HepG2 (cell line): ENCODE data around the gene KIAA1958. TPM values are rescaled to one million over a fixed set of nuclear protein-coding genes. Genes with fewer than 3 reads are reported as not detected.

Experiments
- ATAC-seq: fragments of 200-7000 bp; cut with Tn5 transposase; 3 replicates; pipeline ENCODE4 v1.9.1; 2020; ENCODE audit warnings: mild to moderate bottlenecking, moderate library complexity
- BruUV-seq: library from RNA; stranded (reverse); fragments of 400-500 nt; replicated peaks from 2 replicates; lab custom pipeline; 2021; lab: Mats Ljungman, UMichigan
- CTCF ChIA-PET: fragments of 300-600 bp; formaldehyde crosslinking; extraction: SDS; loops from one replicate; lab custom pipeline; 2021; ENCODE audit warnings: low total read pairs, inconsistent platforms, low intra/inter-chr PET ratio; lab: Yijun Ruan, JAX
- POLR2A ChIA-PET: fragments of 350-600 bp; sonication (Branson Sonifier 250); formaldehyde crosslinking; loops from one replicate; lab custom pipeline; 2020; ENCODE audit warnings: antibody characterized with exemption, inconsistent platforms; lab: Yijun Ruan, JAX
- DNase-seq: peaks from one replicate; pipeline ENCODE4 v3.0.0-alpha.2; 2015; ENCODE audit warnings: low spot score
- FAIRE-seq: peaks from 3 replicates; lab custom pipeline; 2011; peaks lifted over from hg19 to GRCh38; lab: Jason Lieb, UNC
- H2AFZ ChIP-seq: one replicate; pipeline ENCODE4 v1.6.1; 2011; ENCODE audit warnings: low read length, inconsistent platforms
- H3K27ac ChIP-seq: fragments of 300-600 bp; 3 replicates; pipeline ENCODE4 v1.8.0; 2011; ENCODE audit warnings: mixed run types, mild to moderate bottlenecking, mixed read lengths, low read length, inconsistent platforms; ENCODE audit not compliant: insufficient read depth; ENCODE audit errors: extremely low read length
- H3K27me3 ChIP-seq, 2 experiments: fragments of 200-600 bp in 1 of 2; 2 replicates in 1 of 2; 3 replicates in 1 of 2; pipeline versions ENCODE4 v1.6.0 to v1.8.0; 2011; ENCODE audit warnings: low read length in 2 of 2, mild to moderate bottlenecking in 2 of 2, moderate library complexity in 2 of 2, inconsistent platforms in 1 of 2; ENCODE audit not compliant: insufficient read depth in 2 of 2, control insufficient read depth in 1 of 2
- H3K36me3 ChIP-seq, 2 experiments: fragments of 200-600 bp in 1 of 2; replicated peaks in 1 of 2; 2 replicates in 1 of 2; 3 replicates in 1 of 2; pipeline versions ENCODE4 v1.5.1 to v1.8.0; 2011; ENCODE audit warnings: low read length in 2 of 2, inconsistent platforms in 1 of 2; ENCODE audit not compliant: insufficient read depth in 2 of 2, control insufficient read depth in 1 of 2
- H3K4me1 ChIP-seq: 2 replicates; pipeline ENCODE4 v1.5.1; 2012; ENCODE audit warnings: low read length, inconsistent platforms; ENCODE audit not compliant: insufficient read depth
- H3K4me2 ChIP-seq: 2 replicates; pipeline ENCODE4 v1.6.0; 2011; ENCODE audit warnings: low read depth, low read length, inconsistent platforms
- H3K4me3 ChIP-seq, 3 experiments: fragments of 200-600 bp in 1 of 3; sonication (generic), shearing (Covaris generic) in 1 of 3; replicated peaks in 1 of 3; 2 replicates each; pipeline ENCODE4 v1.5.1; 2011 to 2016; ENCODE audit warnings: low read length in 3 of 3, inconsistent platforms in 2 of 3, low read depth in 2 of 3, mild to moderate bottlenecking in 2 of 3, control low read depth in 1 of 3, mixed read lengths in 1 of 3; ENCODE audit not compliant: insufficient read depth in 1 of 3
- H3K79me2 ChIP-seq: one replicate; pipeline ENCODE4 v1.6.1; 2011; ENCODE audit warnings: low read length, inconsistent platforms; ENCODE audit not compliant: insufficient read depth
- H3K9ac ChIP-seq: 2 replicates; pipeline ENCODE4 v1.6.0; 2011; ENCODE audit warnings: mild to moderate bottlenecking, low read depth, low read length, inconsistent platforms; ENCODE audit not compliant: insufficient read depth
- H3K9me3 ChIP-seq: 2 replicates; pipeline ENCODE4 v1.5.1; 2012; ENCODE audit warnings: mild to moderate bottlenecking, low read length
- H4K20me1 ChIP-seq: 2 replicates; pipeline ENCODE4 v1.6.0; 2011; ENCODE audit warnings: inconsistent platforms, mild to moderate bottlenecking, low read length, moderate library complexity; ENCODE audit not compliant: insufficient read depth
- ASH2L ChIP-seq: fragments of 300-600, 200-600 bp; sonication (generic); IDR thresholded peaks from 2 replicates; pipeline ENCODE4 v1.7.0; 2017; ENCODE audit warnings: low read depth, mild to moderate bottlenecking, moderate library complexity, mixed read lengths, low read length; ENCODE audit not compliant: insufficient read length
- CERS6 ChIP-seq: sonication (generic); formaldehyde crosslinking; IDR thresholded peaks from 2 replicates; pipeline ENCODE4 v1.5.0; 2020; ENCODE audit warnings: missing genetic modification reagents
- NR2F1 ChIP-seq, 2 experiments: fragments of 450-650 bp in 1 of 2; formaldehyde crosslinking in 1 of 2; IDR thresholded peaks; 2 replicates each; pipeline versions ENCODE4 v1.5.0 to v1.6.1; 2016 to 2020; ENCODE audit warnings: mild to moderate bottlenecking in 1 of 2, missing compliant biosample characterization in 1 of 2, missing genetic modification reagents in 1 of 2, moderate library complexity in 1 of 2
- REL ChIP-seq: sonication (generic); formaldehyde crosslinking; conservative IDR thresholded peaks from 2 replicates; pipeline ENCODE4 v1.8.0; 2022; ENCODE audit warnings: mild to moderate bottlenecking, missing genetic modification reagents, moderate library complexity
- TOPORS ChIP-seq: sonication (generic); formaldehyde crosslinking; IDR thresholded peaks from 2 replicates; pipeline ENCODE4 v1.8.0; 2023; ENCODE audit warnings: mild to moderate bottlenecking, missing genetic modification reagents
- YEATS4 ChIP-seq: sonication (generic); formaldehyde crosslinking; IDR thresholded peaks from 2 replicates; pipeline ENCODE4 v1.4.0; 2020; ENCODE audit warnings: missing genetic modification reagents, borderline replicate concordance
- ZNF3 ChIP-seq: IDR thresholded peaks from 2 replicates; pipeline ENCODE4 v1.7.0; 2017; ENCODE audit warnings: inconsistent platforms
- ZNF562 ChIP-seq: sonication (generic); formaldehyde crosslinking; IDR thresholded peaks from 2 replicates; pipeline ENCODE4 v1.8.0; 2022; ENCODE audit warnings: missing genetic modification reagents, borderline replicate concordance
- WGBS: methylation state at CpG from one replicate; pipeline ENCODE4 v1.1.6; 2017; ENCODE audit warnings: low lambda C conversion rate; 5-methylcytosine and 5-hydroxymethylcytosine counted together
- in situ Hi-C: cut with HindIII; loops from 2 replicates; pipeline ENCODE4 v1.10.0; 2017; ENCODE audit warnings: low pct_unique_long_range_greater_than_20kb; ENCODE audit not compliant: extremely low pct_ligation_motif_present
- intact Hi-C: fragments of 100-400 bp; cut with micrococcal nuclease; formaldehyde crosslinking; loops from one replicate; pipeline ENCODE4 v1.10.0; 2022; ENCODE audit not compliant: unreplicated experiment
- polyA plus RNA-seq, 8 experiments: library from polyadenylated mRNA; depleted of rRNA in 3 of 8; stranded (reverse) in 7 of 8; unstranded in 1 of 8; fragments of >200 nt; fragmentation: Illumina TruSeq in 4 of 8; extraction: Trizol in 4 of 8; gene quantifications; 2 replicates each; pipeline versions ENCODE4 v1.2.1 to v1.2.3, GENCODE V29; 2011 to 2016; ENCODE audit warnings: low read depth in 4 of 8, missing spikeins in 1 of 8, mixed read lengths in 1 of 8; ENCODE audit not compliant: insufficient read depth in 1 of 8
- total RNA-seq, 5 experiments: library from RNA; depleted of rRNA; stranded (reverse); fragments of >200 nt; fragmentation: Illumina TruSeq; extraction: Trizol; gene quantifications; 2 replicates each; pipeline ENCODE4 v1.2.3, GENCODE V29; 2016; ENCODE audit warnings: low read depth in 1 of 5
- TF ChIP-seq, protein P1 (sequence below): sonication (generic); formaldehyde crosslinking; IDR thresholded peaks from 2 replicates; pipeline ENCODE4 v1.5.0; 2020; ENCODE audit warnings: mild to moderate bottlenecking, missing genetic modification reagents, borderline replicate concordance

KIAA1958 gene
- total and polyA plus RNA-seq, 2 of the 13 experiments (the other 11 are each of a cell fraction or from before 2014, with no cell fraction given): 8.5 to 10.3 TPM

- no peak for DNase-seq
- Histone ChIP-seq H3K4me3 (peak overlapping the region; percentile 69 to 95 (median 93)), H2AFZ (no peak overlapping the region), H3K79me2 (peaks cover 44% of the 10 kb centered on the region), H3K36me3 (no peaks in the 10 kb centered on the region; a peak in 1 of 5 replicates), H3K27me3 (no peaks in the 10 kb centered on the region; a peak in 1 of 5 replicates), H3K4me1 (peaks cover 36% of the 10 kb centered on the region), H3K4me2 (peak overlapping the region; percentile 90), H3K27ac (peak overlapping the region; percentile 71), H3K9ac (peak overlapping the region; percentile 85), H3K9me3 (no peaks in the 10 kb centered on the region), H4K20me1 (peaks cover 19% of the 10 kb centered on the region)
- ChIA-PET CTCF (no interaction called here), POLR2A (interaction anchor here (1.2 to 1.7 kb wide), 7 partner anchors 8 to 247 kb away, joined by 4 to 16 read pairs (median 5); partner anchors contain the start of gene HSDL2)
- BruUV-seq: TSS peak; percentile 65
- no peak for FAIRE-seq
- in situ Hi-C loops: loop anchor here (25.0 kb wide), 1 partner anchor 227 kb away; the partner anchor contains the start of gene INIP
- ATAC-seq: no peak
- intact Hi-C loops: loop anchor here (10.0 kb wide), 1 partner anchor 219 kb away; no protein-coding TSS in a partner anchor
- no peak for TF ChIP-seq CERS6 (CRISPR knock-in tag)
- 0 out of 2 replicates have a peak, but pooled peaks have one; percentile 14 for TF ChIP-seq TOPORS
- WGBS: 72% methylated on average over 3 of the region's 3 CpGs
Measured at GRCh38 chr9:112485574-112485973, 1.1 kb upstream of the KIAA1958 start.

DNA sequence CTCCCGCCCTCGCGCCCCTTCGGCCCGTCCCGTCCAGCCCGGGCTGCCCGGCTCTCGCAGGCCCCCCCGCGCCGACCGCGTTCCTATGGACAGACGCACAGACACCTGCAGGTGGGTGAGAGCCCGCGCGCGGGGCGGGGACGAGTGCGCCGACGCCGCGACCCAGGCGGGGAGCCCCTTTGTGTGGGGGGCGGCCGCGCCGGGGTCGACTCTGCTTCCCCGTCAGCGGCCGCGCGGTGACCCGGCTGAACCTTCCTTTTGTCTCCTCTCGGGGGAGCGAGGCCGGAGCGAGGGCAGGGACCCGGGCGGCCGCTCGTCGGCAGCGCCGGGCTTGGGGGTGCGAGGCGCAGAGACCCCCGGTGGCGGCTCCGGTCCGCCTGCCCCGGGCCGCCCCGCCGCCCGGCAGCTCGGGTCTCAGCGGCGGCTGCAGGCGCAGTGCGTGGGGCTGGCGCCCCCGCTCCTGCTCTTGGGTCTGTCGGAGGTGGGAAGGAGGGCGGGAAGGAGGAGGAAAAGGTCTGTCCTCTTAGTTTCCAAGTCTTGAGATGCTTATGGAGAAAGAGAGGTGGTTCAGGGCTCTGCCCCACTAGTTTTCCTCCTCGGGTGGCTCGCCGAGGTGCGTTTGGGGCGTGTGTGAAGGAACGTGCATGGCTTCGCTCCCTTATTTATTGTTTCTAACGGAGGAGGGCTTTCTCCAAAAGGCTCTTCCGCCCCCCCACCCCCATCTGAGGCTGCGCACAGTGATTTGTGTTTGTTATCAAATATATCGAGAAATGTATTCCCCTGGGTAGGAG lies 576 bp downstream of the KIAA1958 start:
- Histone ChIP-seq H3K27me3 (no peaks in the 10 kb centered on the region; a peak in 1 of 5 replicates), H2AFZ (no peak overlapping the region), H3K4me3 (peak overlapping the region; percentile 87 to 95 (median 88)), H3K9ac (peak overlapping the region; percentile 87), H3K79me2 (peaks cover 60% of the 10 kb centered on the region), H3K4me2 (peak overlapping the region; percentile 86), H3K4me1 (peaks cover 48% of the 10 kb centered on the region), H3K9me3 (no peaks in the 10 kb centered on the region), H3K27ac (peak overlapping the region; percentile 86), H4K20me1 (peaks cover 30% of the 10 kb centered on the region), H3K36me3 (peaks cover 0 to 3% of the 10 kb centered on the region in 2 experiments; a peak in 3 of 5 replicates)
- no TSS peak for BruUV-seq
- ChIA-PET CTCF (no interaction called here), POLR2A (interaction anchor here (0.7 to 1.7 kb wide), 11 partner anchors 10 to 245 kb away, joined by 3 to 16 read pairs (median 5); partner anchors contain the start of gene HSDL2)
- ATAC-seq: peak; percentile 27
- intact Hi-C loops (loop anchor here (10.0 kb wide), 1 partner anchor 218 kb away; no protein-coding TSS in a partner anchor), in situ Hi-C loops (loop anchor here (25.0 kb wide), 1 partner anchor 225 kb away; the partner anchor contains the start of gene INIP)
- under 1% methylated on average over 23 of the region's 80 CpGs for WGBS
- FAIRE-seq: no peak
- DNase-seq: peak; percentile 20
- TF ChIP-seq ZNF3 (CRISPR knock-in tag) (no peak), YEATS4 (CRISPR knock-in tag) (peak; percentile 26; the same call in 1 of the 2 replicates), NR2F1 (CRISPR knock-in tag; IDR thresholded peaks at IDR 0.05) (peak in 1 of 2 experiments; percentile 24; a peak in 1 of 4 replicates), ZNF562 (CRISPR knock-in tag) (no peak), REL (peak; percentile 31; the same call in 1 of the 2 replicates), ASH2L (peak; percentile 62)
- TF ChIP-seq, protein P1, sequence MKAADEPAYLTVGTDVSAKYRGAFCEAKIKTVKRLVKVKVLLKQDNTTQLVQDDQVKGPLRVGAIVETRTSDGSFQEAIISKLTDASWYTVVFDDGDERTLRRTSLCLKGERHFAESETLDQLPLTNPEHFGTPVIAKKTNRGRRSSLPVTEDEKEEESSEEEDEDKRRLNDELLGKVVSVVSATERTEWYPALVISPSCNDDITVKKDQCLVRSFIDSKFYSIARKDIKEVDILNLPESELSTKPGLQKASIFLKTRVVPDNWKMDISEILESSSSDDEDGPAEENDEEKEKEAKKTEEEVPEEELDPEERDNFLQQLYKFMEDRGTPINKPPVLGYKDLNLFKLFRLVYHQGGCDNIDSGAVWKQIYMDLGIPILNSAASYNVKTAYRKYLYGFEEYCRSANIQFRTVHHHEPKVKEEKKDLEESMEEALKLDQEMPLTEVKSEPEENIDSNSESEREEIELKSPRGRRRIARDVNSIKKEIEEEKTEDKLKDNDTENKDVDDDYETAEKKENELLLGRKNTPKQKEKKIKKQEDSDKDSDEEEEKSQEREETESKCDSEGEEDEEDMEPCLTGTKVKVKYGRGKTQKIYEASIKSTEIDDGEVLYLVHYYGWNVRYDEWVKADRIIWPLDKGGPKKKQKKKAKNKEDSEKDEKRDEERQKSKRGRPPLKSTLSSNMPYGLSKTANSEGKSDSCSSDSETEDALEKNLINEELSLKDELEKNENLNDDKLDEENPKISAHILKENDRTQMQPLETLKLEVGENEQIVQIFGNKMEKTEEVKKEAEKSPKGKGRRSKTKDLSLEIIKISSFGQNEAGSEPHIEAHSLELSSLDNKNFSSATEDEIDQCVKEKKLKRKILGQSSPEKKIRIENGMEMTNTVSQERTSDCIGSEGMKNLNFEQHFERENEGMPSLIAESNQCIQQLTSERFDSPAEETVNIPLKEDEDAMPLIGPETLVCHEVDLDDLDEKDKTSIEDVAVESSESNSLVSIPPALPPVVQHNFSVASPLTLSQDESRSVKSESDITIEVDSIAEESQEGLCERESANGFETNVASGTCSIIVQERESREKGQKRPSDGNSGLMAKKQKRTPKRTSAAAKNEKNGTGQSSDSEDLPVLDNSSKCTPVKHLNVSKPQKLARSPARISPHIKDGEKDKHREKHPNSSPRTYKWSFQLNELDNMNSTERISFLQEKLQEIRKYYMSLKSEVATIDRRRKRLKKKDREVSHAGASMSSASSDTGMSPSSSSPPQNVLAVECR (CRISPR knock-in tag): peak; percentile 37; the same call in 1 of the 2 replicates
